HepG2 (cell line): ENCODE results near the gene MBD5.

Experiments used
- BHLHE40 ChIP-seq: IDR thresholded peaks from 2 replicates; pipeline ENCODE4 v1.6.1; 2011; ENCODE audit warnings: low read length, improper control_type of control experiment
- CTCF ChIP-seq: sonication (generic); formaldehyde crosslinking; IDR thresholded peaks from 2 replicates; pipeline ENCODE4 v1.5.0; 2020; ENCODE audit warnings: mild to moderate bottlenecking, missing genetic modification reagents, moderate library complexity
- REPIN1 ChIP-seq: sonication (generic); formaldehyde crosslinking; IDR thresholded peaks from 2 replicates; pipeline ENCODE4 v1.8.0; 2022; ENCODE audit warnings: missing genetic modification reagents, low read depth, mild to moderate bottlenecking, borderline replicate concordance
- ZNF362 ChIP-seq: sonication (generic); formaldehyde crosslinking; IDR thresholded peaks from 2 replicates; pipeline ENCODE4 v1.4.0; 2020; ENCODE audit warnings: missing genetic modification reagents, mild to moderate bottlenecking, borderline replicate concordance

GRCh38 chr2:148044322-148044721 is 23.4 kb downstream of the MBD5 start:
- no peak for TF ChIP-seq REPIN1
- TF ChIP-seq BHLHE40, result no peak
- TF ChIP-seq CTCF (CRISPR knock-in tag), result no peak
- TF ChIP-seq ZNF362 (CRISPR knock-in tag), result no peak
